ENCODE results near the gene PRDM11. TPM values are rescaled to one million over a fixed set of nuclear protein-coding genes. Genes with fewer than 3 reads are reported as not detected.

Gene PRDM11
- total and polyA plus RNA-seq, 2 of the 4 experiments (the other 2 are of a cell fraction) = 2.2 to 2.7 TPM

GRCh38 chr11:45133878-45134277 lies 12.6 kb upstream of the PRDM11 start:
- Histone ChIP-seq H2AK5ac (ENCODE audit: low read depth, low read length) (no peak overlapping the region), H3K27ac (ENCODE audit: insufficient read depth, low read length) (no peak overlapping the region), H3K18ac (ENCODE audit: low read depth, low read length) (no peak overlapping the region), H3K9ac (ENCODE audit: low read depth, low read length) (no peak overlapping the region), H3K14ac (replicated peaks; ENCODE audit: low read depth, low read length) (no peak overlapping the region), H3K4me1 (ENCODE audit: control insufficient read depth, insufficient read depth, low read length) (no peaks in the 10 kb centered on the region), H3K4me3 (ENCODE audit: insufficient read depth, low read depth, low read length) (no peak overlapping the region), H3K9me3 (ENCODE audit: control insufficient read depth, insufficient read depth, low read length) (no peaks in the 10 kb centered on the region; the same call in 1 of the 2 replicates), H4K5ac (ENCODE audit: low read depth, low read length) (no peak overlapping the region), H2AK9ac (replicated peaks; ENCODE audit: low read depth, low read length, poor library complexity) (no peak overlapping the region), H3K79me1 (ENCODE audit: low read depth in 1 of 2, low read length in 2 of 2) (no peaks in the 10 kb centered on the region), H2BK20ac (ENCODE audit: low read depth, low read length) (no peak overlapping the region), H3K56ac (ENCODE audit: extremely low read depth, insufficient read depth, low read length) (no peak overlapping the region), H4K20me1 (ENCODE audit: insufficient read depth, low read length) (no peaks in the 10 kb centered on the region), H4K91ac (ENCODE audit: insufficient read depth, low read depth, low read length) (no peak overlapping the region), H2BK15ac (ENCODE audit: low read depth, low read length) (no peak overlapping the region), H3K27me3 (ENCODE audit: control insufficient read depth, insufficient read depth, low read length) (peaks cover 23% of the 10 kb centered on the region), H2BK120ac (ENCODE audit: low read depth, low read length) (no peak overlapping the region), H3K9me1 (ENCODE audit: insufficient read depth, low read length) (no peaks in the 10 kb centered on the region), H3K23ac (ENCODE audit: low read depth, low read length) (no peak overlapping the region), H3K4me2 (ENCODE audit: low read depth, low read length) (no peak overlapping the region), H2AFZ (replicated peaks; ENCODE audit: low read length, poor library complexity) (no peak overlapping the region), H3K4ac (ENCODE audit: low read depth, low read length) (no peak overlapping the region), H2BK5ac (ENCODE audit: low read depth, low read length, poor library complexity, severe bottlenecking) (no peak overlapping the region), H3K36me3 (ENCODE audit: control insufficient read depth, insufficient read depth, low read length) (no peaks in the 10 kb centered on the region), H4K8ac (ENCODE audit: low read depth in 2 of 2, low read length in 2 of 2) (no peak overlapping the region)
- POLR2A ChIA-PET (ENCODE audit: unreplicated experiment) = no interaction called here
- intact Hi-C loops (cut with micrococcal nuclease) = no loop called here
- BruUV-seq (replicated peaks) = no TSS peak
- CTCF ChIA-PET = no interaction called here
- TF ChIP-seq MAFK (IDR thresholded peaks at IDR 0.05; ENCODE audit: low read depth, low read length) = no peak
- no peak for TF ChIP-seq ELK1 (IDR thresholded peaks at IDR 0.05; ENCODE audit: borderline replicate concordance, low read depth, low read length)
- TF ChIP-seq NFE2L2 (IDR thresholded peaks at IDR 0.05; ENCODE audit: low read depth, low read length) = no peak
- TF ChIP-seq BHLHE40 (IDR thresholded peaks at IDR 0.05; ENCODE audit: low read depth, low read length) = no peak
- TF ChIP-seq CTCF (conservative IDR thresholded peaks at IDR 0.05; ENCODE audit: low read depth, low read length) = no peak
- no peak for TF ChIP-seq CHD1 (IDR thresholded peaks at IDR 0.05; ENCODE audit: low read depth, low read length)
- TF ChIP-seq POLR2A (IDR thresholded peaks at IDR 0.05; ENCODE audit: low read depth, low read length) = no peak
- TF ChIP-seq MXI1 (IDR thresholded peaks at IDR 0.05; ENCODE audit: borderline replicate concordance, low read depth, low read length) = no peak
- TF ChIP-seq CEBPB (IDR thresholded peaks at IDR 0.05; ENCODE audit: low read depth, low read length) = no peak
- TF ChIP-seq RCOR1 (IDR thresholded peaks at IDR 0.05; ENCODE audit: insufficient replicate concordance, low read length) = no peak
- no peak for TF ChIP-seq MAZ (IDR thresholded peaks at IDR 0.05; ENCODE audit: borderline replicate concordance, low read depth, low read length)
- no peak for TF ChIP-seq RFX5 (IDR thresholded peaks at IDR 0.05; ENCODE audit: low read depth, low read length)
- no peak for TF ChIP-seq USF2 (IDR thresholded peaks at IDR 0.05; ENCODE audit: low read depth, low read length)
- TF ChIP-seq RAD21 (IDR thresholded peaks at IDR 0.05; ENCODE audit: low read length) = no peak
- no peak for TF ChIP-seq FOS (IDR thresholded peaks at IDR 0.05; ENCODE audit: low read depth, low read length)
- no peak for TF ChIP-seq SMC3 (IDR thresholded peaks at IDR 0.05; ENCODE audit: low read depth, low read length)
- ATAC-seq (ENCODE audit: low read depth) (no peak), DNase-seq (no peak)
- in situ Hi-C loops (cut with MboI; ENCODE audit: low sequenced_read_pairs) = no loop called here
- no CpG with 5 or more reads among the region's 2 CpGs for WGBS, 2 experiments (ENCODE audit: extremely low coverage in 2 of 2, insufficient read length in 1 of 2)
- dilution Hi-C loops (cut with HindIII; ENCODE audit: low sequenced_read_pairs, unreplicated experiment) = no loop called here
